Subcutaneous abdominal adipose tissue (tissue), 5 donors: Measurements from ENCODE around the gene PSTPIP1.
A peak's percentile ranks its signal among the peaks of the same experiment; 100 is the strongest.

ENCODE experiments used
- H3K27ac ChIP-seq: one replicate; pipeline ENCODE4 v1.7.0; 2013; ENCODE audit warnings: low read depth, mild to moderate bottlenecking, inconsistent platforms, low read length, moderate library complexity
- H3K27me3 ChIP-seq, 5 donors: one replicate each; pipeline ENCODE4 v1.7.0; 2013; ENCODE audit warnings: low read length in 5 of 5, inconsistent platforms in 1 of 5; ENCODE audit not compliant: control insufficient read depth in 5 of 5, insufficient read depth in 4 of 5
- H3K36me3 ChIP-seq, 5 donors: one replicate each; pipeline ENCODE4 v1.7.0; 2013; ENCODE audit warnings: low read length in 5 of 5; ENCODE audit not compliant: control insufficient read depth in 5 of 5, insufficient read depth in 5 of 5
- H3K4me1 ChIP-seq, 5 donors: one replicate each; pipeline ENCODE4 v1.7.0; 2013; ENCODE audit warnings: low read length in 5 of 5, mild to moderate bottlenecking in 3 of 5, moderate library complexity in 1 of 5; ENCODE audit not compliant: control insufficient read depth in 5 of 5, insufficient read depth in 5 of 5
- H3K4me3 ChIP-seq, 5 donors: one replicate each; pipeline ENCODE4 v1.7.0; 2013; ENCODE audit warnings: low read length in 5 of 5, low read depth in 1 of 5
- H3K9ac ChIP-seq, 5 donors: one replicate each; pipeline ENCODE4 v1.7.0; 2013; ENCODE audit warnings: low read length in 5 of 5, mild to moderate bottlenecking in 4 of 5, moderate library complexity in 3 of 5
- H3K9me3 ChIP-seq, 5 donors: one replicate each; pipeline ENCODE4 v1.7.0; 2013; ENCODE audit warnings: low read length in 5 of 5; ENCODE audit not compliant: control insufficient read depth in 5 of 5
- donor health status: healthy.
- donor health status: healthy.
- donor health status: healthy.
- donor health status: healthy.
- donor health status: healthy.

PSTPIP1 gene

GRCh38 chr15:77040673-77041072 lies 45.7 kb downstream of the PSTPIP1 start:
- Histone ChIP-seq H3K36me3 (peaks cover 5 to 63% (median 41%) of the 10 kb centered on the region in 5 donors), H3K27ac (peak overlapping the region; percentile 69)

DNA sequence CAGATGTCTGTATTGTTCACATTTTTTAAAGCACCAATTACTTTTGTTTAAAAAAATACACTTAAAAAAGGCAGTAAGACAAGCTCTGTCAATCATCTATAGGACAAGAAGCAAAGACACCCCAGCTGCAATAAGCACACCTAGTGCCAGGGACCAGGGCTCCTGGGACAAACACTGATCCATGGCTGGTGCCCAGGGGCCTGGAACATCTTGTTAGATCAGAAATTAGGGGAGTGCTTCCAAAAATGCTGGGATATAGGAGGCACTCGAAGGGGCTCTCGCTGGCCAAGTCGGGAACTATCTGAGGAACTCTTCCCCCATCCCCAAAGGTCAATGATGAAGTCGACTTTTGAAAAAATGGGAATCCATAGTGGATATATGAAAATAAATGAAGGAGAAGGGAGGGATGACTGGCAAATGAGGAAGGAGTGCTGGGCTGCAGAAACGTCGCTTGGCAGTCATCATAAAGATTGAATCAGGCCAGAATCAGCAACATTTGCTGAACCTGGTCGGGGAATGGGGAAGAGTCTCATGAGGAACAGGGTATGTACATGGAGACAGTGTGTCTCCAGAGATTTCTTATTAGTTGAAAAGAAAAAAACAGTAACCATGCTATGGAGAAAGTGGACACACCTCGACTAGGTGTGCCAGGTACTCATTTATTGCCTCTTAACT lies 47.5 kb downstream of the PSTPIP1 start:
- H3K9ac ChIP-seq: no peak overlapping the region
- H3K9me3 ChIP-seq: no peaks in the 10 kb centered on the region
- H3K36me3 ChIP-seq: peaks cover 16 to 59% (median 38%) of the 10 kb centered on the region in 5 donors
- peak overlapping the region; percentile 65 for H3K27ac ChIP-seq
- H3K4me3 ChIP-seq: no peak overlapping the region
- peaks cover 0 to 33% (median 21%) of the 10 kb centered on the region in 5 donors for H3K4me1 ChIP-seq
- no peaks in the 10 kb centered on the region for H3K27me3 ChIP-seq

More at GRCh38 chr15:77040673-77041072, 45.7 kb downstream of the PSTPIP1 start:
- Histone ChIP-seq H3K4me3 (no peak overlapping the region), H3K27me3 (no peaks in the 10 kb centered on the region), H3K9ac (no peak overlapping the region), H3K9me3 (no peaks in the 10 kb centered on the region), H3K4me1 (peaks cover 0 to 36% (median 28%) of the 10 kb centered on the region in 5 donors)

- Histone ChIP-seq H3K9ac (no peak overlapping the region), H3K27me3 (no peaks in the 10 kb centered on the region), H3K36me3 (peaks cover 16 to 57% (median 36%) of the 10 kb centered on the region in 5 donors), H3K4me1 (peaks cover 0 to 40% (median 24%) of the 10 kb centered on the region in 5 donors), H3K4me3 (no peak overlapping the region), H3K27ac (peak overlapping the region; percentile 65), H3K9me3 (no peaks in the 10 kb centered on the region)
Measured at GRCh38 chr15:77042955-77043920, 48.3 kb downstream of the PSTPIP1 start.

- Histone ChIP-seq H3K4me1 (peaks cover 0 to 52% (median 26%) of the 10 kb centered on the region in 5 donors), H3K27ac (peak overlapping the region; percentile 65), H3K4me3 (peak overlapping the region in 1 of 5 donors; percentile 1), H3K9me3 (no peaks in the 10 kb centered on the region), H3K36me3 (peaks cover 16 to 51% (median 36%) of the 10 kb centered on the region in 5 donors), H3K9ac (no peak overlapping the region), H3K27me3 (no peaks in the 10 kb centered on the region)
Measured at GRCh38 chr15:77044228-77045042, 49.5 kb downstream of the PSTPIP1 start.

DNA sequence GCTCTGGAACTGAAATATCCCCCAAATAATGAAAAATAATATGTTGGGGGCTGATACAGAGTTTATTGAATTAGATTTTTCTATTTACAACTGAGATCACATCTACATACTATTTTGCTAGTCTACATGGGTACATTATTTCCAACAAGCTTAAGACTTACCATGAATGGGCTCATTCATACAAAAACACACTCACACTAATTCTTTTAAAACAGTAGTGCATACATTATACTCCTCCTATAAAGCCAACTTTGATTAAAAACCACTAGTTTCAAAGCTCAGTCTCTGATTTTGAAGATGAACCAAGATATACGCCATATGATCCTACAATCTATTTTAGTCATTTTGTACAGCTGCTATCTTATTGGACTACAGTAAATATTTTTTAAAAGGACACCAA lies 51.1 kb downstream of the PSTPIP1 start:
- no peak overlapping the region for H3K9ac ChIP-seq
- H3K27me3 ChIP-seq: no peaks in the 10 kb centered on the region
- H3K4me3 ChIP-seq: no peak overlapping the region
- no peaks in the 10 kb centered on the region for H3K9me3 ChIP-seq
- no peak overlapping the region for H3K27ac ChIP-seq
- H3K36me3 ChIP-seq: peaks cover 26 to 59% (median 36%) of the 10 kb centered on the region in 5 donors
- H3K4me1 ChIP-seq: peaks cover 0 to 50% (median 26%) of the 10 kb centered on the region in 5 donors

DNA sequence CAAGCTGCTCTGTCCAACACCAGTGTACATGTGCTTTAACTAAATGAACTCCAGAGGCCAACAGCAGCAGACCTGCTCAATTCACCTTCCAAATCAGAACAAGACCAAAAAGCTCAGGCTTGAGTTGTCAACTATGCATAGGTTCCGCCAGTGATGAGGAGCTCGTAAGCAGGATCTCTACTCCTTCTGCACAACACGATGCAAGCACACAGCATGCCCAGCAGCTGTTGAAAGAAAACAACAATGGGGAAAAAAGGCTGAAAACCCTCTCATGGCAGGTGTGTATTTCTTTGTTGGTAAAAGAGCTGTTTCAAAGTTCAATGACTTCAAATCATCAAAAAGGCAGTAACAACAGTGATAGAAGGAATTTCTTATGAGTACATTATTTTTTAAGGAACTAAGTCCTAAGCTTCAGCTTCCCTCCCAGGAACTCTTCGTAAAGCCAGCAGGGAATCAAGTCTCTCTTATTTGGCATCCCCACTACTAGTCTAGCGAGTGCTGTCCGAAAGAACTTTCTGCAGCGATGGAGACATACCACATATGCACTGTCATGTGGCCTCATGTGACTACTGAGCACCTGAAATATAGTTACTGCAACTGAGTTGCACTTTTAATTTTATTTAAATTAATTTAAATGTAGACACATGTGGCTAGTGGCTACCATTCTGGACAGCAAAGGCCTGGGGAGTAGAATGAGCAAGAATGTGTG lies 51.9 kb downstream of the PSTPIP1 start:
- no peaks in the 10 kb centered on the region for H3K9me3 ChIP-seq
- peak overlapping the region; percentile 65 for H3K27ac ChIP-seq
- no peak overlapping the region for H3K4me3 ChIP-seq
- H3K27me3 ChIP-seq: no peaks in the 10 kb centered on the region
- H3K4me1 ChIP-seq: peaks cover 0 to 49% (median 26%) of the 10 kb centered on the region in 5 donors
- peaks cover 28 to 65% (median 36%) of the 10 kb centered on the region in 5 donors for H3K36me3 ChIP-seq
- H3K9ac ChIP-seq: no peak overlapping the region

DNA sequence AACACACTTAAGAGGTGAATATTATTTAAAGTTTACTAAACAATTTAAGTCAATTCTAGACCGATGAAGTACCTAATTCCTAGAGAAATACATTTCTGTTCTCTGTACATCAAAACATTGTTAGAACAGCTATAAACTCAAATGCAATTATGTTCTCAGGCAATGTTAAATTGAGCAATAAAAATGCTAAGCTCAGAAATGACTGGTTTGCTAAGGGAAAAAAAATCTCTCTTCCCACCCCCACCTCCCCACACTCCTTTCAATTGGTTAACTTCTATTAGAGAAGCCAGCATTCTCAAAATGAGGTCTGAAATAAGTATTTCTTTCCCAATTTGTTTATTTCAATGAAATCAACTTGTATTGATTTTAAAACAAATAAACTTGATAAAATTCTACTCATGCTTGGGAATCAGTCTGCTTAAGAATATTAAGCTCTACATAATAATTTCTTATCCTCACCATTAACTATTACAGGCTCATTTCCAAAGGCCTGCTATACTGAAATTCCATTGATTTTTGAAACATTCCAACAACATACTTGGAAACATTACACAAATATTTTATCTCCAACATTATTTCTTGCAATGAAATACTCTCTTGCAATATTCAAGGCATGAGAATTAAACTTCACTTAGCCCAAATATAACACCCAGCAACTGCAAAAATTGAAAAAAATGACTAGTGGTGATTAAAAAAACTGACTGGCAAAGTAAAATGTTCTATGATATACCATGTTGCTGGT lies 53.4 kb downstream of the PSTPIP1 start:
- H3K9me3 ChIP-seq: no peaks in the 10 kb centered on the region
- H3K4me1 ChIP-seq: peaks cover 0 to 45% (median 24%) of the 10 kb centered on the region in 5 donors
- H3K4me3 ChIP-seq: no peak overlapping the region
- peak overlapping the region; percentile 65 for H3K27ac ChIP-seq
- H3K9ac ChIP-seq: peak overlapping the region in 1 of 5 donors; percentile 17
- H3K36me3 ChIP-seq: peaks cover 30 to 63% (median 33%) of the 10 kb centered on the region in 5 donors
- no peaks in the 10 kb centered on the region for H3K27me3 ChIP-seq

DNA sequence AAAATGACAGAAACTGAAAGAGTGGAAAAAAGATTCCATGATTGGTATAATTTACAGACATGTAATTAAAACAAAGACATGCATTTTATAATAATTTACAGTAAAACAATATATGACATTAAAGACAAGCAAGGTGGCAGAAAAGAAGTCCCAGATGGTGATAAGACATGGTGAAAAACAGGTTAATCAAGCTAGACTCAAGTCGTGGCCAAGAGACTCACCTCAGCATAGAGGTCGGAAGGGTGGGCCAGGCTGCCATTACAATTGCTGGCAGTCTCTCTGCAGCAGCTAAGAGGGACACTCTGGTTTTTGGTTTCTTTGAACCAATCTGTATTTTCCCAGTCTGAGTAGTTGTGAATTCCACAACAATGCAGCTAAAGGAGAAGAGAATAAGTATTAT lies 57.6 kb downstream of the PSTPIP1 start:
- Histone ChIP-seq H3K9ac (no peak overlapping the region), H3K27ac (no peak overlapping the region), H3K9me3 (no peaks in the 10 kb centered on the region), H3K4me1 (peaks cover 0 to 36% (median 9%) of the 10 kb centered on the region in 5 donors), H3K4me3 (no peak overlapping the region), H3K27me3 (no peaks in the 10 kb centered on the region), H3K36me3 (peaks cover 11 to 36% (median 25%) of the 10 kb centered on the region in 5 donors)
